ENCODE results near the gene ACSS3. TPM values are rescaled to one million over a fixed set of nuclear protein-coding genes. Genes with fewer than 3 reads are reported as not detected.
"Not testable (repeated sequence)": the region's sequence is repeated elsewhere in the genome, so short reads cannot be mapped to it uniquely, and the experiment has no call there.

Gene ACSS3
- total RNA-seq, 2 donors from 2014 or later, result 28.3 to 29.4 TPM

- Mint-ChIP-seq H3K36me3 (ENCODE audit: low read depth) (no peaks in the 10 kb centered on the region), H3K27me3 (ENCODE audit: insufficient read depth) (no peaks in the 10 kb centered on the region), H3K27ac (no peak overlapping the region), H3K4me3 (peak overlapping the region; percentile 9), H3K4me1 (peaks cover 65% of the 10 kb centered on the region), H3K9me3 (no peaks in the 10 kb centered on the region)
- DNase-seq, result no peak
- H3K36me3 ChIP-seq (ENCODE audit: control insufficient read depth, insufficient read depth, low read length), result no peaks in the 10 kb centered on the region
- H3K9ac ChIP-seq (ENCODE audit: extremely low read depth, low read length, poor library complexity, severe bottlenecking), result no peak overlapping the region
- H3K27ac ChIP-seq (ENCODE audit: low read depth, low read length), result no peak overlapping the region
- H3K9me3 ChIP-seq (ENCODE audit: control insufficient read depth, low read length), result no peaks in the 10 kb centered on the region
- H3K4me3 ChIP-seq (ENCODE audit: low read length), result peak overlapping the region; percentile 25
- TF ChIP-seq CTCF (conservative IDR thresholded peaks at IDR 0.05), result no peak
- H3K27me3 ChIP-seq (ENCODE audit: control insufficient read depth, insufficient read depth, low read length, poor library complexity, severe bottlenecking), result no peaks in the 10 kb centered on the region
- H3K4me1 ChIP-seq (ENCODE audit: control insufficient read depth, insufficient read depth, low read length), result peaks cover 25% of the 10 kb centered on the region
Measured at GRCh38 chr12:81209012-81209411, 131.1 kb downstream of the ACSS3 start.

- peak; percentile 58 for DNase-seq
- H3K27ac Mint-ChIP-seq; H3K27ac ChIP-seq (ENCODE audit: low read depth, low read length); H3K36me3 ChIP-seq (ENCODE audit: control insufficient read depth, insufficient read depth, low read length); H3K27me3 ChIP-seq (ENCODE audit: control insufficient read depth, insufficient read depth, low read length, poor library complexity, severe bottlenecking); H3K9me3 ChIP-seq (ENCODE audit: control insufficient read depth, low read length); H3K4me3 ChIP-seq (ENCODE audit: low read length); H3K9ac ChIP-seq (ENCODE audit: extremely low read depth, low read length, poor library complexity, severe bottlenecking); H3K36me3 Mint-ChIP-seq (ENCODE audit: low read depth); H3K4me3 Mint-ChIP-seq; H3K9me3 Mint-ChIP-seq; H3K27me3 Mint-ChIP-seq (ENCODE audit: insufficient read depth): not testable (repeated sequence)
- WGBS, 2 experiments (ENCODE audit: insufficient coverage in 1 of 2, insufficient read length in 1 of 2), result 67 to 76% methylated on average over 1 to 2 of the region's 2 CpGs
- H3K4me1 ChIP-seq (ENCODE audit: control insufficient read depth, insufficient read depth, low read length), result peaks cover 24% of the 10 kb centered on the region
- H3K4me1 Mint-ChIP-seq, result peaks cover 61% of the 10 kb centered on the region
Measured at GRCh38 chr12:81209772-81210225, 131.9 kb downstream of the ACSS3 start.

GRCh38 chr12:81211306-81211705 is 133.4 kb downstream of the ACSS3 start:
- H3K27me3 Mint-ChIP-seq (ENCODE audit: insufficient read depth), result no peaks in the 10 kb centered on the region
- no peak overlapping the region for H3K9ac ChIP-seq (ENCODE audit: extremely low read depth, low read length, poor library complexity, severe bottlenecking)
- H3K4me3 ChIP-seq (ENCODE audit: low read length), result no peak overlapping the region
- no peaks in the 10 kb centered on the region for H3K9me3 ChIP-seq (ENCODE audit: control insufficient read depth, low read length)
- no peaks in the 10 kb centered on the region for H3K36me3 Mint-ChIP-seq (ENCODE audit: low read depth)
- H3K27me3 ChIP-seq (ENCODE audit: control insufficient read depth, insufficient read depth, low read length, poor library complexity, severe bottlenecking), result no peaks in the 10 kb centered on the region
- H3K9me3 Mint-ChIP-seq, result no peaks in the 10 kb centered on the region
- no peaks in the 10 kb centered on the region for H3K36me3 ChIP-seq (ENCODE audit: control insufficient read depth, insufficient read depth, low read length)
- no peak overlapping the region for H3K27ac Mint-ChIP-seq
- H3K4me3 Mint-ChIP-seq, result no peak overlapping the region
- H3K4me1 ChIP-seq (ENCODE audit: control insufficient read depth, insufficient read depth, low read length), result peaks cover 12% of the 10 kb centered on the region
- no peak for TF ChIP-seq CTCF (conservative IDR thresholded peaks at IDR 0.05)
- DNase-seq, result no peak
- H3K27ac ChIP-seq (ENCODE audit: low read depth, low read length), result no peak overlapping the region
- 100% methylated on average over 1 of the region's 1 CpG; no CpG with 5 or more reads in 1 of the 2 experiments for WGBS, 2 experiments (ENCODE audit: insufficient coverage in 1 of 2, insufficient read length in 1 of 2)
- H3K4me1 Mint-ChIP-seq, result peaks cover 48% of the 10 kb centered on the region

- no peak for DNase-seq
- Mint-ChIP-seq H3K4me1 (peaks cover 33% of the 10 kb centered on the region), H3K4me3 (no peak overlapping the region), H3K27ac (no peak overlapping the region), H3K36me3 (ENCODE audit: low read depth) (no peaks in the 10 kb centered on the region), H3K9me3 (no peaks in the 10 kb centered on the region), H3K27me3 (ENCODE audit: insufficient read depth) (no peaks in the 10 kb centered on the region)
- H3K4me1 ChIP-seq (ENCODE audit: control insufficient read depth, insufficient read depth, low read length), result peaks cover 2% of the 10 kb centered on the region
- H3K9ac ChIP-seq (ENCODE audit: extremely low read depth, low read length, poor library complexity, severe bottlenecking), result no peak overlapping the region
- no peak overlapping the region for H3K4me3 ChIP-seq (ENCODE audit: low read length)
- no peak overlapping the region for H3K27ac ChIP-seq (ENCODE audit: low read depth, low read length)
- H3K27me3 ChIP-seq (ENCODE audit: control insufficient read depth, insufficient read depth, low read length, poor library complexity, severe bottlenecking), result no peaks in the 10 kb centered on the region
- peaks cover 3% of the 10 kb centered on the region for H3K36me3 ChIP-seq (ENCODE audit: control insufficient read depth, insufficient read depth, low read length)
- WGBS, 2 experiments (ENCODE audit: insufficient coverage in 1 of 2, insufficient read length in 1 of 2), result 92% methylated on average over 2 to 4 of the region's 4 CpGs
- no peaks in the 10 kb centered on the region for H3K9me3 ChIP-seq (ENCODE audit: control insufficient read depth, low read length)
- no peak for TF ChIP-seq CTCF (conservative IDR thresholded peaks at IDR 0.05)
Measured at GRCh38 chr12:81212996-81213696, 135.3 kb downstream of the ACSS3 start.

All from endodermal cell (in vitro differentiated cells).